Left cardiac atrium (tissue), 4 donors: Measurements from ENCODE around the gene TWF1. TPM values are rescaled to one million over a fixed set of nuclear protein-coding genes. Genes with fewer than 3 reads are reported as not detected.
A peak's percentile ranks its signal among the peaks of the same experiment; 100 is the strongest.

Experiments used
- ATAC-seq, 2 donors: fragments of 200-7000 bp; cut with Tn5 transposase; one replicate each; pipeline ENCODE4 v1.9.1; 2020; ENCODE audit warnings: mild to moderate bottlenecking in 2 of 2, moderate library complexity in 2 of 2
- DNase-seq: peaks from one replicate; pipeline ENCODE4 v3.0.0-alpha.2; 2020
- intact Hi-C, 2 donors: fragments of 100-400 bp; cut with DNase I; formaldehyde crosslinking; loops; one replicate each; pipeline versions ENCODE4 v1.14.1 to v1.15.1; 2022 to 2023
- total RNA-seq, 2 donors: library from RNA; stranded (reverse); fragmentation: NEBNext Ultra II Directional; extraction: Animal tissue kit (Norgen Biotek cat#: 25700); gene quantifications; one replicate each; pipeline ENCODE4 v1.2.1, GENCODE V29; 2021
- donor health status: DM: no; HTN: yes; CAD: no.
- donor health status: DM: no; HTN: yes; CAD: no; lungs with severe emphysema.
- donor health status: DM: yes; HTN: yes; CAD: no.
- donor health status: Dilated cardiomyopathy.

TWF1 gene
- total RNA-seq, 2 donors from 2014 or later, result 26.7 to 32.4 TPM

- DNase-seq (no peak), ATAC-seq (no peak)
- intact Hi-C loops, result no loop called here
These were observed 5.9 kb upstream of the TWF1 start for GRCh38 chr12:43812057-43812456.

- intact Hi-C loops, result loop anchor here in 1 of 2 donors (2.0 to 5.0 kb wide), 3 partner anchors 29 to 75 kb away; partner anchors contain the start of genes IRAK4, PUS7L and TMEM117
- ATAC-seq, result no peak
These were observed 1.3 kb upstream of the TWF1 start for GRCh38 chr12:43807386-43807785.

GRCh38 chr12:43806737-43807072, 588 bp upstream of the TWF1 start:
- ATAC-seq (no peak), DNase-seq (no peak)
- intact Hi-C loops, result loop anchor here in 1 of 2 donors (2.0 to 5.0 kb wide), 3 partner anchors 30 to 76 kb away; partner anchors contain the start of genes IRAK4, PUS7L and TMEM117

More at GRCh38 chr12:43807386-43807785, 1.3 kb upstream of the TWF1 start:
- DNase-seq, result no peak

GRCh38 chr12:43805149-43805859, 813 bp downstream of the TWF1 start:
- intact Hi-C loops, result loop anchor here in 1 of 2 donors (5.0 kb wide), 2 partner anchors 48 to 77 kb away; partner anchors contain the start of genes IRAK4 and PUS7L
- peak in 1 of 2 donors; percentile 7 for ATAC-seq
- DNase-seq, result no peak

GRCh38 chr12:43797561-43798217, 8.4 kb downstream of the TWF1 start:
- no peak for DNase-seq
- intact Hi-C loops, result no loop called here
- ATAC-seq, result no peak

GRCh38 chr12:43795716-43796280, 10.3 kb downstream of the TWF1 start:
- no peak for DNase-seq
- intact Hi-C loops, result no loop called here
- no peak for ATAC-seq

- DNase-seq, result no peak
- intact Hi-C loops, result no loop called here
- peak in 1 of 2 donors; percentile 59 for ATAC-seq
These were observed 16.2 kb downstream of the TWF1 start for GRCh38 chr12:43789941-43790340.

- ATAC-seq (no peak), DNase-seq (no peak)
- intact Hi-C loops, result no loop called here
These were observed 19.0 kb downstream of the TWF1 start for GRCh38 chr12:43786899-43787693.

GRCh38 chr12:43776498-43776897, 29.6 kb downstream of the TWF1 start:
- intact Hi-C loops, result loop anchor here in 1 of 2 donors (5.0 kb wide), 1 partner anchor 106 kb away; no protein-coding TSS in a partner anchor
- no peak for ATAC-seq
- DNase-seq, result no peak

GRCh38 chr12:43766291-43766690, 39.8 kb downstream of the TWF1 start:
- ATAC-seq, result no peak
- DNase-seq, result no peak
- intact Hi-C loops, result no loop called here

GRCh38 chr12:43764528-43764927, 41.6 kb downstream of the TWF1 start:
- ATAC-seq (no peak), DNase-seq (no peak)
- intact Hi-C loops, result no loop called here

GRCh38 chr12:43763769-43764168, 42.3 kb downstream of the TWF1 start:
- intact Hi-C loops, result no loop called here
- ATAC-seq (no peak), DNase-seq (no peak)

- DNase-seq, result no peak
- no peak for ATAC-seq
These were observed 43.5 kb downstream of the TWF1 start for GRCh38 chr12:43762596-43762995.

GRCh38 chr12:43761500-43761899, 44.6 kb downstream of the TWF1 start:
- ATAC-seq, result no peak
- no peak for DNase-seq
- intact Hi-C loops, result no loop called here

More at GRCh38 chr12:43762596-43762995, 43.5 kb downstream of the TWF1 start:
- intact Hi-C loops, result no loop called here

- no peak for DNase-seq
- ATAC-seq, result no peak
- intact Hi-C loops, result no loop called here
These were observed 45.7 kb downstream of the TWF1 start for GRCh38 chr12:43760396-43760795.

GRCh38 chr12:43758728-43759563, 47.2 kb downstream of the TWF1 start, which contains the start of the genes IRAK4 and PUS7L:
TSS of gene IRAK4 (plus strand) at chr12:43758951. CDS start at chr12:43768112, 9,161 bp downstream.
TSS of gene PUS7L (minus strand) at chr12:43758790. CDS start at chr12:43755245, 3,545 bp downstream.
- peak; percentile 99 to 100 for ATAC-seq
- intact Hi-C loops, result loop anchor here in 1 of 2 donors (5.0 kb wide), 1 partner anchor 48 kb away; the partner anchor contains the start of gene TWF1

GRCh38 chr12:43758247-43758727, 47.8 kb downstream of the TWF1 start:
- intact Hi-C loops, result loop anchor here in 1 of 2 donors (5.0 kb wide), 1 partner anchor 49 kb away; the partner anchor contains the start of gene TWF1
- ATAC-seq, result peak; percentile 20 to 58
- DNase-seq, result no peak

More at GRCh38 chr12:43758728-43759563, 47.2 kb downstream of the TWF1 start, which contains the start of the genes IRAK4 and PUS7L:
- peak; percentile 98 for DNase-seq

- intact Hi-C loops, result no loop called here
- DNase-seq (no peak), ATAC-seq (no peak)
These were observed 52.1 kb downstream of the TWF1 start for GRCh38 chr12:43754015-43754414.
